AG10803 (cell line): ENCODE data around the gene GRB10.
"Not testable (repeated sequence)": the region's sequence is repeated elsewhere in the genome, so short reads cannot be mapped to it uniquely, and the experiment has no call there.

Experiments
- DNase-seq: peaks from one replicate; pipeline ENCODE4 v3.0.0; 2010; ENCODE audit warnings: low read depth
- H3K4me3 ChIP-seq: 2 replicates; pipeline ENCODE4 v1.5.1; 2011; ENCODE audit warnings: mild to moderate bottlenecking, low read length, control low read depth
- TF ChIP-seq, protein P1 (sequence below): conservative IDR thresholded peaks from 2 replicates; pipeline ENCODE4 v1.5.1; 2011; ENCODE audit warnings: mild to moderate bottlenecking, low read length, control low read depth, inconsistent platforms

GRB10 gene

DNA sequence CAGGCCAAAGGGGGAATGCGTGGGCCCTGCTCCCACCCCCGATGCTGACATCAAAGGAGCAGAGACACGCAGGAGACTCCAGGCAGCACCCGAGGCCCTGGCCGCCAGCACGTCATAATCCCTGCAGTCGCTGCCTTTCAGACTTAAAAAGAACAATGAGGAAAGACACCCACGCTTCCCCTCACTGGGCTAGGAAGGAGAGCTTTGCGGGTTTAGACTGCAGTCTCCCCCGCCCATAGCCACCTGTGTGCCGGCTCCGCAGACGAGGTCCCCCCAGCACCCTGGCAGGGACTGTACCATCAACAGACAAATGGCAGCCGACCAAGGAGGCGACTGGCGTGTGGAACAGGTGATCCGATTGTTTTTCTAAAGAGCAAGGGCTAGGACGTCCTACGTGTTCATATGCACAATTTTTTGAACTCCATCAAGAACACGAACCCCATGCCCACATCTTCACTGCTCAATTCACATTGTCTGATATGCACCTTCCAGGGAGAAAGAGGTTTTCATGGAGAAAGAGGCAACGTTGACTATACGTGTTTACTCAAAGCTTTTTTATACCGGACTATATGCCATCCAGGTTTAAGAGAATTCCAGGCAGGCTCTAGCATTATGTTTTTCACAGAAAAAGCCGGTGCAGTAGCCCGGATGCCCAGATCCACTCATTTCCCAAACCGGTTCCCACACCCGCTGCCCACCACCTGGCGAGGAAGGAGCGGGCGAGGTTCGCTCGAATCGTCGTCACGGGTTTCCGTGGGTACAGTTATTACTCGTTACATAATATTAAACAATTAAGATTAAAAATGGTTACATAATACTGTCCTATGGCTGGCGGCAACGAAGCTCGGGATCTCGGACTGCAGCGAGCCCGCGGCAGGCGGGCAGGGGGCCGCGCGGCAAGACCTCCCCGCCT lies 1.1 kb downstream of the GRB10 start:
- no peak for DNase-seq
- H3K4me3 ChIP-seq, result no peak overlapping the region

DNA sequence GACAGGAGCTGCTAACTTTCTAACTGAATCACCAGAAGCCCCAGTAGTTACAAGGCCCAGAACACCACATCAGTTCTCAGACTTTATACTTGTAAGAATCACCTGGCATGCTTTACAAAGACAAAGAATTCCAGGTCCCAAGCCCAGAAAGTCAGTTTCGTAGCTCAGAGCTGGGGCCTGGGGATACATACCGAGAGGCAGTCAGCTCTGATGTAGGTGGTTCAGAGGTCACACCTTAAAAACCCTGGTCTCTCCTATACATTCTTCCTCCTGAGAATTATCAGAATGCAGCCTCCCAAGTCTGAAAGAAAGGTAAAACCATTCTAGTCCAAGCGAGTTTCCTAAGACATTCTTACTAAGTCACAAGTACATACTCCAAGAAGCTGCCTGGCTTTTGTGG lies 2.3 kb downstream of the GRB10 start:
- TF ChIP-seq, protein P1, sequence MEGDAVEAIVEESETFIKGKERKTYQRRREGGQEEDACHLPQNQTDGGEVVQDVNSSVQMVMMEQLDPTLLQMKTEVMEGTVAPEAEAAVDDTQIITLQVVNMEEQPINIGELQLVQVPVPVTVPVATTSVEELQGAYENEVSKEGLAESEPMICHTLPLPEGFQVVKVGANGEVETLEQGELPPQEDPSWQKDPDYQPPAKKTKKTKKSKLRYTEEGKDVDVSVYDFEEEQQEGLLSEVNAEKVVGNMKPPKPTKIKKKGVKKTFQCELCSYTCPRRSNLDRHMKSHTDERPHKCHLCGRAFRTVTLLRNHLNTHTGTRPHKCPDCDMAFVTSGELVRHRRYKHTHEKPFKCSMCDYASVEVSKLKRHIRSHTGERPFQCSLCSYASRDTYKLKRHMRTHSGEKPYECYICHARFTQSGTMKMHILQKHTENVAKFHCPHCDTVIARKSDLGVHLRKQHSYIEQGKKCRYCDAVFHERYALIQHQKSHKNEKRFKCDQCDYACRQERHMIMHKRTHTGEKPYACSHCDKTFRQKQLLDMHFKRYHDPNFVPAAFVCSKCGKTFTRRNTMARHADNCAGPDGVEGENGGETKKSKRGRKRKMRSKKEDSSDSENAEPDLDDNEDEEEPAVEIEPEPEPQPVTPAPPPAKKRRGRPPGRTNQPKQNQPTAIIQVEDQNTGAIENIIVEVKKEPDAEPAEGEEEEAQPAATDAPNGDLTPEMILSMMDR, result no peak

More for the DNA sequence above, 1.1 kb downstream of the GRB10 start:
- TF ChIP-seq, protein P1, result no peak

DNA sequence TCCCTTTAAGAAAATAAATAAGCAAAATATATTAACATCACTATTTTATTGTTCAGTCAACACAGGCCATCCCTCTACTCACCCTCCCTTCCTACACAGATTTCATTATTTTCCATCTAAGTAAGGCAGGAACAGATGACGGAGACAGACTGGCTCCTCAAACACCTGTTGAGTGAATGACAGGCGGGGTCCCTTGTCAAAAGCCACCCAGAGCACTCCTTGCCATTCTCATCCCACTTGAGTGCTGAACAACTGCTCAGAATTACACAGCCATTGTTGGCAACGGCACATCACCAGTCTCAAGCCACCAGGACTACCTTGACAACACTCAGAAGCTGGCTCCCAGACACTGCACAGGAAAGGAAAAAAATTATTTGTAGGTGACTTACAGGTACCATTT lies 3.3 kb downstream of the GRB10 start:
- no peak for DNase-seq
- no peak overlapping the region for H3K4me3 ChIP-seq
- TF ChIP-seq, protein P1, result no peak

More for the DNA sequence above, 2.3 kb downstream of the GRB10 start:
- no peak for DNase-seq
- no peak overlapping the region for H3K4me3 ChIP-seq

DNA sequence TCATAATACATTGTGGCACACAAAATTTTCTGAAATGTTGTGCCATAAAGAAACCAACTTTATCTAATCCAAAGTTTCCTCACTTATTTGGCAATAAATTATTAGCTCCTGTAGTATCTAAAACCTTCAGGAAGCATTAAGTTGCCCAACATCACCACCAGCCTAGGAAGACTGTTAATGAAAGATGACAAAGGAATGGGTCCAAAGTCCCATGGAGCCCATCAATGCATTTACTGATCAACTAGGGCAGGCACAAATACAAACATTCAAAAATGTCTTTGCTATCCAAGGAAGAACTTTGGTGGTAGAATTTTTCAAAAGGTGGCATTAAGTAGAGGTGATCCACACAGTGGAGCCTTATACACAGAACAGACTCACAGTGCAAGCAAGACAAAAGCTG lies 4.5 kb downstream of the GRB10 start:
- DNase-seq, result no peak
- TF ChIP-seq, protein P1, result no peak
- no peak overlapping the region for H3K4me3 ChIP-seq

DNA sequence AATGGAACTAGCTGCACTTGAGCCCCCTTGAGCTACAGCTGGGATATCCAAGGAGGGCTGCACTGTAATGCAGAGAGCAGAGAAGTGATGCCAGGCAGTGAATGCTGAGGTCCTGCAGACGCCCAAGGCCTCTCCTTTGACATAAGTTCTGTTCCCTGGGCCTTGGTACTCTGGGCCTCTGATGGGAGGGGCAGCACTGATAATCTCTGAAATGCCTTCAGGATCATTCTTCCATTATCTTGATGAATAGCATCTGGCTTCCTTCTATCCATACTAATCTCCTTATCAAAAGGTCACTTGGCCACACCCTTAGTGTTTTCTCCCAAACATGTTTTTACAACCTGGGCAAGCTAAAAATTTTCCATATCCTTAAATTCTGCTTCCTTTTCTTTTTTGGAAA lies 6.9 kb downstream of the GRB10 start:
- DNase-seq, result no peak
- TF ChIP-seq, protein P1, result no peak
- no peak overlapping the region for H3K4me3 ChIP-seq

DNA sequence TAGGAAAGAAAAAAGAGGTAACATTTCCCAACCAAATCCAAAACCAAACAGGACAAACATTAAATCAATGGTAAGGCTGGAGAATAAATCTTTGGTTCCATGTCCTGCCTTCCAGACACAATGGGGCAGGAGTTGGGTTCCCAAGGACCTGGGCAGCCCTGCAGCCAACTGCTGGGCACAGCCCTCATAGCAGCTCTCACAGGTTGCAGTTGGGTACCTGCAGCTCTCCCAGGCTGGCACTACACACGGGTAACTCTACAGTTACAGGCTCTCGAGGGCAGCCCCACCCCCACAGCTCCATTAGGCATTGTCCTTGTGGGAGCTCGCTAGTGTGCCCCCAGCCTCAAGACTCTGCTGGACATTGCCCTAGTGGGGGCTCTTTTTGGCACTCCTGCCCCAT lies 7.5 kb downstream of the GRB10 start:
- H3K4me3 ChIP-seq, result no peak overlapping the region
- no peak for DNase-seq
- TF ChIP-seq, protein P1, result no peak

DNA sequence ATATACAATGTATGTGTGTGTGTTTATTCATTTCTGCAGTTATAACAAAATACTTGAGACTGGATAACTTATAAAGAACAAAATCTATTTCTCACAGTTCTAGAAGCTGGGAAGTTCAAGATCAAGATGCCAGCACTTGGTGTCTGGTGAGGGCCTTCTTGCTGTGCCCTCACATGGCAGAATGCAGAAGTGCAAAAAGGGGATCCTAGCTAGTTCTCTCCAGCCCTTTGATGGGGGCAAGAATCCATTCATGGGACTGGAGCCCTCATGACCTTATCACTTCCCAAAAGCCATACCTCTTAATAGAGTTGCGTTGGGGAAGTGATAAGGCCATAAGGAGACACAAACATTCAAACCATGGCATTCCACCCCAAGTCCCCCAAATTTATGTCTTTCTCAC lies 8.4 kb downstream of the GRB10 start:
- no peak for DNase-seq
- no peak overlapping the region for H3K4me3 ChIP-seq
- TF ChIP-seq, protein P1, result no peak

DNA sequence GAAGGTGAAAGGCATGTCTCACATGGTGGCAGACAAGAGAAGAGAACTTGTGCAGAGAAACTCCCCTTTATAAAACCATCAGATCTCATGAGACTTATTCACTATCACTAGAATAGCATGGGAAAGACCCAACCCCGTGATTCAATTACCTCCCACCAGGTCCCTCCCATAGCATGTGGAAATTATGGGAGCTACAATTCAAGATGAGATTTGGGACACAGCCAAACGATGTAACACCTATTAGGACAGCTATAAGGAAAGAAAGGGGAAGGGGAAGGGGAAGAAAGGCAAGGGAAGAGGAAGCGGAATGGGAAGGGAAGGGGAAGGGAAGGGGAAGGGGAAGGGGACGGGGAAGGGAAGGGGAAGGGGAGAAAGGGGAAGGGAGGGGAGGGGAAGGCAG lies 9.6 kb downstream of the GRB10 start:
- H3K4me3 ChIP-seq, DNase-seq: not testable (repeated sequence)
